Measurements from ENCODE around the gene AWAT2.

Gene AWAT2

DNA sequence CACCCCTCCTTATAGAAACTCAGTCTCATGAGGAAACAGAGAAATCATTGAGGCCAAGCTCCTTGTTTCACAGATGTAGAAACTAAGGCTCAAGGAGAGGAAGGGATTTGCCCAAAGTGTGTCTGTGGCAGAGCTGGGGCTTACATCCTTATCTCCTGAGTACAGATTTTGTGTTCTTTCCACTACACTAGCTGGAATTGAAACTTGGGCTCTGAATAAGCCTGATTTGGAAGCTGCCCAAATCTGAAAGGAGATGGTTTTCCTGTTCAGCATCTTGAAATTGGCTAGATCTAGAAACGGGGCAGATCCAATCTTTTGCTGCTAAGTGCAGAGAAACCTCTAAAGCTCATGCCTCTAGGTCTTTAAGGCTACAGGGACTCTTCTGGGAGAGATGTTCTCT lies 24.3 kb downstream of the AWAT2 start:
- Histone ChIP-seq H3K36me3 (ENCODE audit: insufficient read depth, low read length) (no peaks in the 10 kb centered on the region), H3K9ac (ENCODE audit: low read length) (no peak overlapping the region), H3K9me3 (ENCODE audit: low read length) (no peaks in the 10 kb centered on the region), H4K20me1 (ENCODE audit: insufficient read depth, low read length) (no peaks in the 10 kb centered on the region), H3K79me2 (ENCODE audit: insufficient read depth, low read length) (no peaks in the 10 kb centered on the region), H3K27me3 (ENCODE audit: insufficient read depth, low read length) (no peaks in the 10 kb centered on the region), H3K4me2 (ENCODE audit: low read length) (no peak overlapping the region), H3K4me1 (ENCODE audit: insufficient read depth, low read length, severe bottlenecking) (no peaks in the 10 kb centered on the region), H3F3A (ENCODE audit: insufficient read depth, low read length) (no peaks in the 10 kb centered on the region), H3K9me2 (ENCODE audit: low read depth, low read length) (no peaks in the 10 kb centered on the region), H2AFZ (ENCODE audit: low read length) (no peak overlapping the region), H3K27ac (ENCODE audit: low read depth, low read length, poor library complexity, severe bottlenecking) (no peak overlapping the region), H3K4me3 (ENCODE audit: low read depth, low read length, poor library complexity, severe bottlenecking) (no peak overlapping the region)
- TF ChIP-seq, protein P1, sequence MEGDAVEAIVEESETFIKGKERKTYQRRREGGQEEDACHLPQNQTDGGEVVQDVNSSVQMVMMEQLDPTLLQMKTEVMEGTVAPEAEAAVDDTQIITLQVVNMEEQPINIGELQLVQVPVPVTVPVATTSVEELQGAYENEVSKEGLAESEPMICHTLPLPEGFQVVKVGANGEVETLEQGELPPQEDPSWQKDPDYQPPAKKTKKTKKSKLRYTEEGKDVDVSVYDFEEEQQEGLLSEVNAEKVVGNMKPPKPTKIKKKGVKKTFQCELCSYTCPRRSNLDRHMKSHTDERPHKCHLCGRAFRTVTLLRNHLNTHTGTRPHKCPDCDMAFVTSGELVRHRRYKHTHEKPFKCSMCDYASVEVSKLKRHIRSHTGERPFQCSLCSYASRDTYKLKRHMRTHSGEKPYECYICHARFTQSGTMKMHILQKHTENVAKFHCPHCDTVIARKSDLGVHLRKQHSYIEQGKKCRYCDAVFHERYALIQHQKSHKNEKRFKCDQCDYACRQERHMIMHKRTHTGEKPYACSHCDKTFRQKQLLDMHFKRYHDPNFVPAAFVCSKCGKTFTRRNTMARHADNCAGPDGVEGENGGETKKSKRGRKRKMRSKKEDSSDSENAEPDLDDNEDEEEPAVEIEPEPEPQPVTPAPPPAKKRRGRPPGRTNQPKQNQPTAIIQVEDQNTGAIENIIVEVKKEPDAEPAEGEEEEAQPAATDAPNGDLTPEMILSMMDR (IDR thresholded peaks at IDR 0.05; ENCODE audit: low read length), result no peak
- TF ChIP-seq EZH2 (IDR thresholded peaks at IDR 0.05; ENCODE audit: borderline replicate concordance, low read length), result no peak

DNA sequence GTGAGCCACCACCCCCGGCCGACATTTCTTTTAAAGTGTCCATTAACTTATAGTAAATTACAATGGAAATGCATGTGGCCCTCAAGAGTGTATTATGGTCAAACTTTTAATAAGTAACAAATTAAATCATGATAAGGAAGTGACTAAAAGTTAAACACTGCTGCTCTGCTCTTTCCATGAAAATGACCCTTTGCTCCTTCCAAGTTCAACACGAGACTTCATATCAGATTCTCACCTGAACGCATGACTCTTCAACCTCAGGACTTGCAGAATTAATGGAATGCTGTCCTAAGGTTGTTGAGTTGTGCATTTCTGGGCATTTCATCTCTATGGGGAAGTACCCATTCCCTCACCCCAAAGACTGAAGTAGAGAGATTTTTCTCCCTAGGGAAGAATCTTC lies 27.1 kb downstream of the AWAT2 start:
- no peak overlapping the region for H3K4me2 ChIP-seq (ENCODE audit: low read length)
- no peaks in the 10 kb centered on the region for H3K9me3 ChIP-seq (ENCODE audit: low read length)
- H3K27ac ChIP-seq (ENCODE audit: low read depth, low read length, poor library complexity, severe bottlenecking), result no peak overlapping the region
- TF ChIP-seq EZH2 (IDR thresholded peaks at IDR 0.05; ENCODE audit: borderline replicate concordance, low read length), result no peak
- TF ChIP-seq, protein P1 (IDR thresholded peaks at IDR 0.05; ENCODE audit: low read length), result no peak
- H3K36me3 ChIP-seq (ENCODE audit: insufficient read depth, low read length), result no peaks in the 10 kb centered on the region
- H3K27me3 ChIP-seq (ENCODE audit: insufficient read depth, low read length), result no peaks in the 10 kb centered on the region
- H3K4me1 ChIP-seq (ENCODE audit: insufficient read depth, low read length, severe bottlenecking), result no peaks in the 10 kb centered on the region
- H3K9me2 ChIP-seq (ENCODE audit: low read depth, low read length), result no peaks in the 10 kb centered on the region
- H3K79me2 ChIP-seq (ENCODE audit: insufficient read depth, low read length), result no peaks in the 10 kb centered on the region
- no peak overlapping the region for H3K4me3 ChIP-seq (ENCODE audit: low read depth, low read length, poor library complexity, severe bottlenecking)
- H2AFZ ChIP-seq (ENCODE audit: low read length), result no peak overlapping the region
- no peak overlapping the region for H3K9ac ChIP-seq (ENCODE audit: low read length)
- no peaks in the 10 kb centered on the region for H3F3A ChIP-seq (ENCODE audit: insufficient read depth, low read length)
- H4K20me1 ChIP-seq (ENCODE audit: insufficient read depth, low read length), result no peaks in the 10 kb centered on the region

DNA sequence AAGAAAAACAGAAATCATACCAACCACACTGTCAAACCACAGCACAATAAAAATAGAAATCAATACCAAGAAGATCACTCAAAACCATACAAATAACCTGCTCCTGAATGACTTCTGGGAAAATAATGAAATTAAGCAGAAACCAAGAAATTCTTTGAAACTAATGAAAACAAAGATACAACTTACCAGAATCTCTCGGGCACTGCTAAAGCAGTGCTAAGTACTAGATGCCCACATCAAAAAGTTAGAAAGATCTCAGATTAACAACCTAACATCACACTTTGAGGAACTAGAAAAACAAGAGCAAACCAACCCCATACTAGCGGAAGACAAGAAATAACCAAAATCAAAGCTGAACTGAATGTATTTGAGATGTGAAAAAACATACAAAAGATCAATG lies 33.2 kb downstream of the AWAT2 start:
- no peak for TF ChIP-seq EZH2 (IDR thresholded peaks at IDR 0.05; ENCODE audit: borderline replicate concordance, low read length)
- TF ChIP-seq, protein P1 (IDR thresholded peaks at IDR 0.05; ENCODE audit: low read length), result no peak
- Histone ChIP-seq H3K4me1 (ENCODE audit: insufficient read depth, low read length, severe bottlenecking) (no peaks in the 10 kb centered on the region), H3K79me2 (ENCODE audit: insufficient read depth, low read length) (no peaks in the 10 kb centered on the region), H4K20me1 (ENCODE audit: insufficient read depth, low read length) (no peaks in the 10 kb centered on the region), H3K27me3 (ENCODE audit: insufficient read depth, low read length) (no peaks in the 10 kb centered on the region), H3F3A (ENCODE audit: insufficient read depth, low read length) (no peaks in the 10 kb centered on the region), H3K4me2 (ENCODE audit: low read length) (no peak overlapping the region), H3K27ac (ENCODE audit: low read depth, low read length, poor library complexity, severe bottlenecking) (no peak overlapping the region), H3K9me2 (ENCODE audit: low read depth, low read length) (no peaks in the 10 kb centered on the region), H3K36me3 (ENCODE audit: insufficient read depth, low read length) (no peaks in the 10 kb centered on the region), H3K9ac (ENCODE audit: low read length) (no peak overlapping the region), H3K9me3 (ENCODE audit: low read length) (no peaks in the 10 kb centered on the region), H2AFZ (ENCODE audit: low read length) (no peak overlapping the region), H3K4me3 (ENCODE audit: low read depth, low read length, poor library complexity, severe bottlenecking) (no peak overlapping the region)

Data from OCI-LY1 (cell line).